NCI-H1930 (cell line): ENCODE results near the gene CD300LG.
"Not testable (repeated sequence)": the region's sequence is repeated elsewhere in the genome, so short reads cannot be mapped to it uniquely, and the experiment has no call there.

Experiments
- DNase-seq, 2 experiments: peaks; one replicate each; lab custom pipeline; 2025; lab: John Stamatoyannopoulos, UW

The CD300LG gene

GRCh38 chr17:43825567-43825966 lies 21.4 kb upstream of the CD300LG start:
- no peak for DNase-seq

- DNase-seq, result no peak
These were observed 20.8 kb upstream of the CD300LG start for GRCh38 chr17:43826206-43826605.

- DNase-seq, result no peak
These were observed 19.4 kb upstream of the CD300LG start for GRCh38 chr17:43827596-43827995.

- no peak for DNase-seq
These were observed 17.2 kb upstream of the CD300LG start for GRCh38 chr17:43829738-43830137.

GRCh38 chr17:43830510-43831140 lies 16.4 kb upstream of the CD300LG start:
- no peak for DNase-seq

- no peak for DNase-seq
These were observed 15.3 kb upstream of the CD300LG start for GRCh38 chr17:43831633-43832032.

- no peak for DNase-seq
These were observed 14.6 kb upstream of the CD300LG start for GRCh38 chr17:43832168-43832975.

- peak; percentile 65 to 80 for DNase-seq
These were observed 13.8 kb upstream of the CD300LG start, which contains the start of gene MPP3 for GRCh38 chr17:43832976-43833829. Gene MPP3, minus strand, starts transcription at chr17:43833146. Its CDS starts 1,240 bp downstream, at chr17:43831906.

GRCh38 chr17:43834106-43834505 lies 12.9 kb upstream of the CD300LG start:
- DNase-seq, result no peak

GRCh38 chr17:43839670-43840108 lies 7.3 kb upstream of the CD300LG start:
- peak; percentile 73 to 82 for DNase-seq

GRCh38 chr17:43840814-43841213 lies 6.2 kb upstream of the CD300LG start:
- peak in 1 of 2 experiments; percentile 10 for DNase-seq

- no peak for DNase-seq
These were observed 5.7 kb upstream of the CD300LG start for GRCh38 chr17:43841282-43841681.

- not testable (repeated sequence) for DNase-seq
These were observed 4.6 kb upstream of the CD300LG start for GRCh38 chr17:43842091-43842974.

GRCh38 chr17:43842975-43843325 lies 4.0 kb upstream of the CD300LG start:
- no peak for DNase-seq

GRCh38 chr17:43844241-43844640 lies 2.7 kb upstream of the CD300LG start:
- no peak for DNase-seq

GRCh38 chr17:43845766-43846165 lies 1.2 kb upstream of the CD300LG start:
- DNase-seq, result no peak

- peak; percentile 43 to 74 for DNase-seq
These were observed 709 bp upstream of the CD300LG start for GRCh38 chr17:43846221-43846712.

GRCh38 chr17:43848601-43849000 lies 1.6 kb downstream of the CD300LG start:
- DNase-seq, result no peak

GRCh38 chr17:43849116-43849515 lies 2.1 kb downstream of the CD300LG start:
- no peak for DNase-seq

GRCh38 chr17:43852571-43852970 lies 5.6 kb downstream of the CD300LG start:
- no peak for DNase-seq

- DNase-seq, result no peak
These were observed 6.6 kb downstream of the CD300LG start for GRCh38 chr17:43853546-43853945.
